HCT116 (cell line): Measurements from ENCODE around the gene UTP20. TPM values are rescaled to one million over a fixed set of nuclear protein-coding genes. Genes with fewer than 3 reads are reported as not detected.

Source experiments
- ATAC-seq: fragments of 200-7000 bp; cut with Tn5 transposase; 2 replicates; pipeline ENCODE4 v1.9.1; 2020; ENCODE audit warnings: mild to moderate bottlenecking, moderate library complexity
- BruUV-seq: library from RNA; stranded (reverse); fragments of 400-500 nt; replicated peaks from 2 replicates; lab custom pipeline; 2021; lab: Mats Ljungman, UMichigan
- CTCF ChIA-PET: fragments of 300-600 bp; sonication (Branson Sonifier 250); formaldehyde crosslinking; loops from one replicate; lab custom pipeline; 2021; ENCODE audit warnings: antibody characterized with exemption; lab: Charles Lee
- POLR2A ChIA-PET: fragments of 300-600, 350-600 bp; sonication (Branson Sonifier 250); formaldehyde crosslinking; loops from one replicate; lab custom pipeline; 2021; ENCODE audit warnings: antibody characterized with exemption; lab: Charles Lee
- RAD21 ChIA-PET, 2 experiments: fragments of 300-600 bp; sonication (Branson Sonifier 250); formaldehyde crosslinking; loops; one replicate each; lab custom pipeline; 2023; ENCODE audit warnings: low total read pairs in 2 of 2; ENCODE audit not compliant: uncharacterized antibody in 2 of 2, unreplicated experiment in 2 of 2, low non-redundant PET in 1 of 2; lab: Charles Lee
- DNase-seq: peaks from one replicate; pipeline ENCODE4 v3.0.0-alpha.2; 2010; ENCODE audit warnings: low read depth, low spot score
- H2AFZ ChIP-seq: fragments of 200-600 bp; shearing (Covaris generic), sonication (generic); 2 replicates; pipeline ENCODE4 v1.6.1; 2017; ENCODE audit warnings: low read depth, mixed run types, mixed read lengths, antibody characterized with exemption, low read length; ENCODE audit not compliant: poor library complexity, severe bottlenecking
- H3K27ac ChIP-seq: 2 replicates; pipeline ENCODE4 v1.5.1; 2012; ENCODE audit warnings: low read depth, low read length
- H3K27me3 ChIP-seq: fragments of 200-600 bp; sonication (generic); 2 replicates; pipeline ENCODE4 v1.6.1; 2016; ENCODE audit warnings: mixed run types, low read length, mixed read lengths; ENCODE audit not compliant: insufficient read depth
- H3K36me3 ChIP-seq, 2 experiments: fragments of 200-500 bp in 1 of 2; fragments of 200-600 bp in 1 of 2; sonication (Bioruptor generic) in 1 of 2; sonication (generic) in 1 of 2; 2 replicates each; pipeline versions ENCODE4 v1.5.1 to v1.6.1; 2014 to 2016; ENCODE audit warnings: low read length in 2 of 2, inconsistent platforms in 1 of 2, mixed read lengths in 1 of 2, mixed run types in 1 of 2; ENCODE audit not compliant: insufficient read depth in 2 of 2, control insufficient read depth in 1 of 2
- H3K4me1 ChIP-seq, 2 experiments: fragments of 200-600 bp in 1 of 2; sonication (generic) in 1 of 2; 2 replicates each; pipeline versions ENCODE4 v1.5.1 to v1.6.1; 2012 to 2017; ENCODE audit warnings: low read length in 2 of 2, inconsistent platforms in 1 of 2, mild to moderate bottlenecking in 1 of 2, mixed read lengths in 1 of 2, mixed run types in 1 of 2, moderate library complexity in 1 of 2; ENCODE audit not compliant: insufficient read depth in 2 of 2, control insufficient read depth in 1 of 2
- H3K4me2 ChIP-seq: fragments of 200-600 bp; sonication (generic); 2 replicates; pipeline ENCODE4 v1.6.1; 2017; ENCODE audit warnings: mixed run types, low read length, mixed read lengths
- H3K4me3 ChIP-seq, 2 experiments: fragments of 200-600 bp in 1 of 2; sonication (generic) in 1 of 2; replicated peaks in 1 of 2; 2 replicates each; pipeline ENCODE4 v1.5.1; 2011 to 2016; ENCODE audit warnings: low read length in 2 of 2, control low read depth in 1 of 2, low read depth in 1 of 2, mild to moderate bottlenecking in 1 of 2, mixed read lengths in 1 of 2, mixed run types in 1 of 2
- H3K79me2 ChIP-seq: fragments of 200-600 bp; sonication (generic); 2 replicates; pipeline ENCODE4 v1.6.1; 2017; ENCODE audit warnings: mild to moderate bottlenecking, mixed run types, low read length, moderate library complexity, mixed read lengths; ENCODE audit not compliant: insufficient read depth
- H3K9ac ChIP-seq: fragments of 200-600 bp; sonication (generic); 2 replicates; pipeline ENCODE4 v1.6.1; 2016; ENCODE audit warnings: low read length, mixed read lengths
- H3K9me2 ChIP-seq: fragments of 200-600 bp; sonication (generic), shearing (Covaris generic); 2 replicates; pipeline ENCODE4 v1.6.1; 2017; ENCODE audit warnings: mixed run types, mild to moderate bottlenecking, moderate library complexity; ENCODE audit not compliant: insufficient read depth
- H3K9me3 ChIP-seq, 2 experiments: fragments of 200-500 bp in 1 of 2; fragments of 200-600 bp in 1 of 2; sonication (Bioruptor generic) in 1 of 2; sonication (generic) in 1 of 2; 2 replicates each; pipeline ENCODE4 v1.6.1; 2014 to 2017; ENCODE audit warnings: low read length in 2 of 2, mixed read lengths in 2 of 2, inconsistent platforms in 1 of 2, low read depth in 1 of 2, mild to moderate bottlenecking in 1 of 2, mixed run types in 1 of 2, moderate library complexity in 1 of 2; ENCODE audit not compliant: control insufficient read depth in 1 of 2, insufficient read depth in 1 of 2
- H4K20me1 ChIP-seq: fragments of 200-600 bp; sonication (generic), shearing (Covaris generic); 2 replicates; pipeline ENCODE4 v1.6.1; 2017; ENCODE audit warnings: mixed run types, mild to moderate bottlenecking, moderate library complexity; ENCODE audit not compliant: insufficient read depth
- CBX3 ChIP-seq: IDR thresholded peaks from 2 replicates; pipeline ENCODE4 v1.6.1; 2012; ENCODE audit warnings: low read depth
- EGR1 ChIP-seq: IDR thresholded peaks from 2 replicates; pipeline ENCODE4 v1.6.1; 2012; ENCODE audit warnings: low read depth
- FOSL1 ChIP-seq: IDR thresholded peaks from 2 replicates; pipeline ENCODE4 v1.6.1; 2012; ENCODE audit warnings: low read depth
- JUND ChIP-seq: IDR thresholded peaks from 2 replicates; pipeline ENCODE4 v1.6.1; 2012
- POLR2AphosphoS5 ChIP-seq: IDR thresholded peaks from 2 replicates; pipeline ENCODE4 v1.6.1; 2011; ENCODE audit warnings: mild to moderate bottlenecking, low read depth, low read length, moderate library complexity
- SIN3A ChIP-seq: IDR thresholded peaks from 2 replicates; pipeline ENCODE4 v1.6.1; 2012; ENCODE audit warnings: low read depth
- SP1 ChIP-seq: IDR thresholded peaks from 2 replicates; pipeline ENCODE4 v1.6.1; 2012; ENCODE audit warnings: low read depth
- TCF7L2 ChIP-seq: IDR thresholded peaks from 2 replicates; pipeline ENCODE4 v1.7.0; 2011; ENCODE audit warnings: borderline replicate concordance, inconsistent platforms; ENCODE audit not compliant: insufficient read depth, insufficient read length; ENCODE audit errors: extremely low read depth
- YY1 ChIP-seq: IDR thresholded peaks from 2 replicates; pipeline ENCODE4 v1.6.1; 2011; ENCODE audit warnings: low read length, low read depth, moderate library complexity, mild to moderate bottlenecking; ENCODE audit not compliant: insufficient replicate concordance; ENCODE audit errors: extremely low read depth
- ZFX ChIP-seq: fragments of 450-650 bp; IDR thresholded peaks from 2 replicates; pipeline ENCODE4 v1.6.1; 2017
- intact Hi-C: fragments of 100-400 bp; cut with micrococcal nuclease; formaldehyde crosslinking; loops from 2 replicates; pipeline ENCODE4 v1.10.0; 2022
- total RNA-seq: library from RNA; stranded (reverse); gene quantifications from one replicate; pipeline ENCODE4 v1.2.1, GENCODE V29; 2021; ENCODE audit not compliant: unreplicated experiment
- TF ChIP-seq, protein P1 (sequence below): IDR thresholded peaks from 2 replicates; pipeline ENCODE4 v1.6.1; 2011; ENCODE audit warnings: mild to moderate bottlenecking, low read length, moderate library complexity; ENCODE audit not compliant: insufficient replicate concordance; ENCODE audit errors: extremely low read depth
- TF ChIP-seq, protein P2 (sequence below): IDR thresholded peaks from 2 replicates; pipeline ENCODE4 v1.6.1; 2012

The UTP20 gene
- total RNA-seq, 1 experiment from 2014 or later: 19.3 TPM

DNA sequence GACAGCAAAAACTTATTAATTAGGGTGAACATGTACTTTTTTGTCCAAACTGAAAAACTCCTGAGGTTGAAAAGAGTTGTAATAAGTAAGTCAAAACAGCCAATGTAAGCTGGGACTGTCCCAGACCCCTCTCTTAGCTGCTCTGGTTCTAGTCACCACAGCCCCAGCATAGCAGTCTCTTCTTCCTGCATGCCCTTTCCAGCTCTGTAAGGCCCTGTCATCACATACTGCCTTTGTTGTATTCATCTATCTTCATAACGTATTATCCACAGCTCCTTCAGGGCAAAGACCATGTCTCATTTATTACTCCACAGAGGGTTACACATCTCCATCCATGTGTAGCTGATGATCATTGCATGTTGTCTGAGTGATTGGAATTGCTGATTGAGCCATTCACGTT is 56.5 kb downstream of the UTP20 start:
- POLR2A ChIA-PET: no interaction called here
- CTCF ChIA-PET: no interaction called here
- peaks cover 10 to 26% of the 10 kb centered on the region in 2 experiments; a peak in 2 of 4 replicates for H3K36me3 ChIP-seq
- no peak overlapping the region for H3K9ac ChIP-seq
- no peak overlapping the region for H3K4me3 ChIP-seq
- RAD21 ChIA-PET: no interaction called here
- ATAC-seq: no peak
- intact Hi-C loops: no loop called here
- no peaks in the 10 kb centered on the region for H4K20me1 ChIP-seq
- no peak for DNase-seq
- H3K27me3 ChIP-seq: no peaks in the 10 kb centered on the region
- TF ChIP-seq CBX3: no peak
- no TSS peak for BruUV-seq
- no peaks in the 10 kb centered on the region for H3K4me1 ChIP-seq
- H3K9me3 ChIP-seq: no peaks in the 10 kb centered on the region
- H3K4me2 ChIP-seq: no peak overlapping the region
- H3K9me2 ChIP-seq: no peaks in the 10 kb centered on the region
- no peak overlapping the region for H2AFZ ChIP-seq
- no peaks in the 10 kb centered on the region for H3K79me2 ChIP-seq
- H3K27ac ChIP-seq: no peak overlapping the region

GRCh38 chr12:101338087-101338486 is 58.2 kb downstream of the UTP20 start:
- no peak overlapping the region for H3K4me3 ChIP-seq
- DNase-seq (no peak), ATAC-seq (no peak)
- H3K4me1 ChIP-seq: no peaks in the 10 kb centered on the region
- BruUV-seq: no TSS peak
- ChIA-PET POLR2A (no interaction called here), RAD21 (no interaction called here), CTCF (no interaction called here)
- H3K79me2 ChIP-seq: no peaks in the 10 kb centered on the region
- TF ChIP-seq TCF7L2 (no peak), YY1 (no peak), CBX3 (no peak), POLR2AphosphoS5 (no peak), SP1 (no peak), JUND (no peak), SIN3A (no peak), FOSL1 (no peak), ZFX (no peak), EGR1 (no peak)
- TF ChIP-seq, protein P1, sequence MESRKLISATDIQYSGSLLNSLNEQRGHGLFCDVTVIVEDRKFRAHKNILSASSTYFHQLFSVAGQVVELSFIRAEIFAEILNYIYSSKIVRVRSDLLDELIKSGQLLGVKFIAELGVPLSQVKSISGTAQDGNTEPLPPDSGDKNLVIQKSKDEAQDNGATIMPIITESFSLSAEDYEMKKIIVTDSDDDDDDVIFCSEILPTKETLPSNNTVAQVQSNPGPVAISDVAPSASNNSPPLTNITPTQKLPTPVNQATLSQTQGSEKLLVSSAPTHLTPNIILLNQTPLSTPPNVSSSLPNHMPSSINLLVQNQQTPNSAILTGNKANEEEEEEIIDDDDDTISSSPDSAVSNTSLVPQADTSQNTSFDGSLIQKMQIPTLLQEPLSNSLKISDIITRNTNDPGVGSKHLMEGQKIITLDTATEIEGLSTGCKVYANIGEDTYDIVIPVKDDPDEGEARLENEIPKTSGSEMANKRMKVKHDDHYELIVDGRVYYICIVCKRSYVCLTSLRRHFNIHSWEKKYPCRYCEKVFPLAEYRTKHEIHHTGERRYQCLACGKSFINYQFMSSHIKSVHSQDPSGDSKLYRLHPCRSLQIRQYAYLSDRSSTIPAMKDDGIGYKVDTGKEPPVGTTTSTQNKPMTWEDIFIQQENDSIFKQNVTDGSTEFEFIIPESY: no peak
- TF ChIP-seq, protein P2, sequence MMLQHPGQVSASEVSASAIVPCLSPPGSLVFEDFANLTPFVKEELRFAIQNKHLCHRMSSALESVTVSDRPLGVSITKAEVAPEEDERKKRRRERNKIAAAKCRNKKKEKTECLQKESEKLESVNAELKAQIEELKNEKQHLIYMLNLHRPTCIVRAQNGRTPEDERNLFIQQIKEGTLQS: no peak
- peaks cover 18 to 26% of the 10 kb centered on the region in 2 experiments; a peak in 3 of 4 replicates for H3K36me3 ChIP-seq
- intact Hi-C loops: no loop called here
- H3K9me2 ChIP-seq: no peaks in the 10 kb centered on the region
- H3K27ac ChIP-seq: no peak overlapping the region
- H3K4me2 ChIP-seq: no peak overlapping the region
- H3K27me3 ChIP-seq: no peaks in the 10 kb centered on the region
- no peaks in the 10 kb centered on the region for H3K9me3 ChIP-seq
- no peaks in the 10 kb centered on the region for H4K20me1 ChIP-seq
- H2AFZ ChIP-seq: no peak overlapping the region
- H3K9ac ChIP-seq: no peak overlapping the region
